ENCODE results near the gene HLA-DMA.

Gene HLA-DMA

GRCh38 chr6:32931211-32931610 is 21.7 kb downstream of the HLA-DMA start:
- no peak for DNase-seq (ENCODE audit: low read depth)
- TF ChIP-seq CTCF (IDR thresholded peaks at IDR 0.05; ENCODE audit: control insufficient read depth, extremely low read depth, insufficient read depth) = no peak
- no peak overlapping the region for H3K4me3 ChIP-seq (ENCODE audit: low read depth, low read length)

GRCh38 chr6:32922083-32922482 is 30.8 kb downstream of the HLA-DMA start:
- no peak for TF ChIP-seq CTCF (IDR thresholded peaks at IDR 0.05; ENCODE audit: control insufficient read depth, extremely low read depth, insufficient read depth)

GRCh38 chr6:32920715-32921114 is 32.2 kb downstream of the HLA-DMA start:
- peak overlapping the region; percentile 31; the same call in 1 of the 2 replicates for H3K4me3 ChIP-seq (ENCODE audit: low read depth, low read length)
- TF ChIP-seq CTCF (IDR thresholded peaks at IDR 0.05; ENCODE audit: control insufficient read depth, extremely low read depth, insufficient read depth) = no peak
- DNase-seq (ENCODE audit: low read depth) = peak; percentile 71

More at GRCh38 chr6:32922083-32922482, 30.8 kb downstream of the HLA-DMA start:
- DNase-seq (ENCODE audit: low read depth) = no peak
- no peak overlapping the region for H3K4me3 ChIP-seq (ENCODE audit: low read depth, low read length)

GRCh38 chr6:32912951-32913350 is 39.9 kb downstream of the HLA-DMA start:
- no peak overlapping the region for H3K4me3 ChIP-seq (ENCODE audit: low read depth, low read length)
- no peak for TF ChIP-seq CTCF (IDR thresholded peaks at IDR 0.05; ENCODE audit: control insufficient read depth, extremely low read depth, insufficient read depth)

GRCh38 chr6:32908897-32909296 is 44.0 kb downstream of the HLA-DMA start:
- H3K4me3 ChIP-seq (ENCODE audit: low read depth, low read length) = no peak overlapping the region
- TF ChIP-seq CTCF (IDR thresholded peaks at IDR 0.05; ENCODE audit: control insufficient read depth, extremely low read depth, insufficient read depth) = no peak
- DNase-seq (ENCODE audit: low read depth) = no peak

More at GRCh38 chr6:32912951-32913350, 39.9 kb downstream of the HLA-DMA start:
- DNase-seq (ENCODE audit: low read depth) = no peak

- TF ChIP-seq CTCF (IDR thresholded peaks at IDR 0.05; ENCODE audit: control insufficient read depth, extremely low read depth, insufficient read depth) = no peak
- DNase-seq (ENCODE audit: low read depth) = no peak
- no peak overlapping the region for H3K4me3 ChIP-seq (ENCODE audit: low read depth, low read length)
Observed at GRCh38 chr6:32906539-32906938, 46.4 kb downstream of the HLA-DMA start.

- no peak for DNase-seq (ENCODE audit: low read depth)
- no peak for TF ChIP-seq CTCF (IDR thresholded peaks at IDR 0.05; ENCODE audit: control insufficient read depth, extremely low read depth, insufficient read depth)
- H3K4me3 ChIP-seq (ENCODE audit: low read depth, low read length) = no peak overlapping the region
Observed at GRCh38 chr6:32905078-32905477, 47.8 kb downstream of the HLA-DMA start.
